GM19240 (cell line): ENCODE results near the gene BMPR1A.
"Not testable (repeated sequence)": the region's sequence is repeated elsewhere in the genome, so short reads cannot be mapped to it uniquely, and the experiment has no call there.

Experiments
- DNase-seq: peaks from one replicate; pipeline ENCODE4 v3.0.0; 2011; ENCODE audit warnings: low spot score; ENCODE audit not compliant: insufficient read length

The BMPR1A gene

DNA sequence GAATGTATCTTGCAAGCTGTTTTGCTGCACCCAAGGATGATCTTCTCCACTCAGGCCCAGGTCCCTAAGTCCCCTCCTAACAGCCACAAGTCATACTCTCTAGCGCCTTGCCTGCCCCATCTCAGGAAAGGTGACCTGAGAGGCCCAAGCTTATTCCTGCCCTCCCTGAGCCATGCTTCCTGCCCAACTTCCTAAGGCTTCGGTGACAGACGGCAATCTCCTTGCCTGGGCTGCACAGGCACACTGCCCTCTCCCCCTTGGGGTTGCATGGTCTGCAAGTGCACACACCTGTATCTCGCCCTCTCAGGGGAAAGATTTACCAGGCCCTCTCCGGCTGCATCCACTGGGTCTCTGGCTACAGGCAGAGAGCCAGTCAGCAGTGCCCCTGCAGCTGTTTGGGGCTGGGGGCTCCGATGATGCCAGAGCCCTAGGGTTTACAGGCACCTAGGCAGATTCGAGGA lies 211.1 kb downstream of the BMPR1A start:
- DNase-seq: no peak

DNA sequence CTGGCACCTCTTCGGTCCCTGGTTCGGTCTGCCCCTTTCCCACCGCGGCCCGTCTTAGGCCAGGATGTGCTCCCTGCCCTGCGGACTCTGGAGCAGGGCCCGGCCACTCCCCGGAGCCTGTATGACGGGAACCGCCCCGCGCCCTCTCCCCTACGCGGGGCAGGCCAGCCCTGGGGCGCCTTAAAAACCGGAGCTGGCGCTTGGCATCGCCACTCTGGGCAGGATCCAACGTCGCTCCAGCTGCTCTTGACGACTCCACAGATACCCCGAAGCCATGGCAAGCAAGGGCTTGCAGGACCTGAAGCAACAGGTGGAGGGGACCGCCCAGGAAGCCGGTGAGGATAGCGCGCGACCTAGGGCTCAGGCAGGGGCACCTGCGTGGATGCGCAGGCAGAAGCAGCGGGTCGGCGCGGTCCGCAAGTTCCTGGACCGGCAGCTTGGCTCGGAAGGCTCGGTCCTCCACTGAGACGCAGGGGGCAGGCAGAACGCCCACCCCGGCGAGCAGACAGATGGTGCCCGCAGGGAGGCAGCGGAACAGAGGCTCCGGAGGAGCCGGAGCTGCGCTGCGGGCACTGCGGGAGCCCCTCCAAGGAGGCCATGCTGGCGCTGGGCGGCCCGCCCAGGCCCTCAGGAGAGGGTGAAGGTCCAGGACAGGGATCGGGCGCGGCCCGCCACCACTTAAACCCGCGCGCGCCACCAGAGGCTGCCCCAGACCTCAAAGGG lies 212.0 kb downstream of the BMPR1A start, which contains the start of gene ADIRF:
TSS of gene ADIRF (plus strand) at position 212 of the 723 bp plus-strand sequence. CDS start at position 275, 63 bp downstream.
- no peak for DNase-seq

DNA sequence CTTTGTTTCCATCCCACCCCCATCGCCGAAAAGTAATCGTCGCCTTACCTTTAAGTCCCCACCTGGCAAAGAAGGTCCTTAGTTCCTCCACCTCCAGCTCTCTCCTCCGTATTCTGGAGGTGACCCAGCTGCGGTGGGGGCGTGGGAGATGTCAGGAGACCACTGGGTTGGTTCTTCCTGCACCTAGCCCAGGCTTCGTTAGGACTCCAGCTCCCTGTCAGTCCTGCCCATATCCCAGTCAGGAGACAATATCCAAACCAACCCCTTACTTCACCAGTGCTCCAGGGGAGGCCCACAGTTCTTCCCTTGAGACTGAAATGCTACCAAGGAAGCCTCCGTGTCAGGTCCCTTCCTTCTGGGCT lies 212.6 kb downstream of the BMPR1A start:
- no peak for DNase-seq

DNA sequence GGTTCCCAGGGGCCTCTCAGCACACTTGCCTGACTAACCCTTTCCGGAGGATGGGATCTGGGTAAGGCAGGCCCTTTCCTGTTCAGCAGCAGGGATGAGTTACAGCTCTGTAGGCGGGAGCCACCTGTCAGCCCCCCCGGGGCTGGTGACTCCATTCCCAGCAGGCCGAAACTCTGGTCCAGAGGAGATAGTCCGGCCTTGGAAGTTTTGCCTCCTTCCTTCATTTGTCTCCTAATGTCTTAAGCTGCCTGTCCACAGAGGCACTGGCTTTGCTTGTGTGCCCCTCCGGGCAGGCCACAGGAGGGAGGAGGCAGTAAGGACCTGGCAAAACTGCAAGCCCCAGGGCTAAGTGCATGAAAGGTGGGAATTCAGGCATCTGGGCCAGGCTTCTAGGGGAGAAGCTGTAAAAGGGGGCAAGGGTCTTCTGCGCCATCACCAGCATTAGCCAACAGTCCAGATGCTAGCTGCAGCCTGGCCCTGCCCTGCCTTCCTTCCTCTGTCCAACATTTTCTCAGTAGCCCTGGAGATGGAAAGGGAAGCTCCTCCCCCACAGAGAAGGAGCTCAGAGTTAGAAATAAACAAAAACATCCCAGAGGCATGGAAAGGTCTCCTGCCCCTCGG lies 213.1 kb downstream of the BMPR1A start:
- DNase-seq: no peak

DNA sequence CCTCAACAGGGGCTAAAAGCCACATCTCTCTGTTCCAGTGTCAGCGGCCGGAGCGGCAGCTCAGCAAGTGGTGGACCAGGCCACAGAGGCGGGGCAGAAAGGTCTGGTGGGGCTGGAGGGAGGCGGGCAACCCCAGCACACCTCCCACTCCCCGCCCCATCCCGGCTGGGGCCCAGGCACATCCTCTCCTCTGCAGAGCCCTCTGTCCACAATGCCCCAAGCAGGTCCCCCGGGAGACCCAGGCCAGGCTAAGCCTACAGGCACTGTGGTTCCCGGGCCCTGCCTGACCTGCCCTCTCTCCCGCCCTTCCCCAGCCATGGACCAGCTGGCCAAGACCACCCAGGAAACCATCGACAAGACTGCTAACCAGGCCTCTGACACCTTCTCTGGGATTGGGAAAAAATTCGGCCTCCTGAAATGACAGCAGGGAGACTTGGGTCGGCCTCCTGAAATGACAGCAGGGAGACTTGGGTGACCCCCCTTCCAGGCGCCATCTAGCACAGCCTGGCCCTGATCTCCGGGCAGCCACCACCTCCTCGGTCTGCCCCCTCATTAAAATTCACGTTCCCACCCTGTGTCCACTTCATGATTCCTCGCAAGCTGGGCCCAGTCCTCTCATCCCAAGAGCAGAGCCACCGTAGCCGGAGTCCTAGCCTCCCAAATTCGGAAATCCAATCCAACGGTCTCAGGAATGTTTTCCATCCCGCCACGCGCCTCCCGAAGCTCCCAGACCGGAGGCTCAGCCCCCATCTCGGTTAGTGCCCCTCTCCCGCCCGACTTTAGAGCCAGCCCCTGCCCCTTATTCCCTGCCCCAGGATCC lies 214.0 kb downstream of the BMPR1A start:
- no peak for DNase-seq

DNA sequence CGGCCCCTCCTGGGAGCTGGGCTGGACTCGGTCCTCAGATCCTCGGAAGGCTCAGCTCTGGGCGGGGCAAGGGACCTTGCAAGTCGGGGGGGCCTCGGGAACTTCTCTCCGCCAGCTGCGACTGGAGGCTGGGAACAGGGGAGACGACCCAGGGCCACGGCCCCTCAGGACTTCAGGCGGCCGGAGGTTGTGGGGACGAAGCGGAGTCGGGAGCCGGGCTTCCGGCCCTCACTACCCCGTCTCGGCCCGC lies 214.5 kb downstream of the BMPR1A start:
- DNase-seq: no peak

DNA sequence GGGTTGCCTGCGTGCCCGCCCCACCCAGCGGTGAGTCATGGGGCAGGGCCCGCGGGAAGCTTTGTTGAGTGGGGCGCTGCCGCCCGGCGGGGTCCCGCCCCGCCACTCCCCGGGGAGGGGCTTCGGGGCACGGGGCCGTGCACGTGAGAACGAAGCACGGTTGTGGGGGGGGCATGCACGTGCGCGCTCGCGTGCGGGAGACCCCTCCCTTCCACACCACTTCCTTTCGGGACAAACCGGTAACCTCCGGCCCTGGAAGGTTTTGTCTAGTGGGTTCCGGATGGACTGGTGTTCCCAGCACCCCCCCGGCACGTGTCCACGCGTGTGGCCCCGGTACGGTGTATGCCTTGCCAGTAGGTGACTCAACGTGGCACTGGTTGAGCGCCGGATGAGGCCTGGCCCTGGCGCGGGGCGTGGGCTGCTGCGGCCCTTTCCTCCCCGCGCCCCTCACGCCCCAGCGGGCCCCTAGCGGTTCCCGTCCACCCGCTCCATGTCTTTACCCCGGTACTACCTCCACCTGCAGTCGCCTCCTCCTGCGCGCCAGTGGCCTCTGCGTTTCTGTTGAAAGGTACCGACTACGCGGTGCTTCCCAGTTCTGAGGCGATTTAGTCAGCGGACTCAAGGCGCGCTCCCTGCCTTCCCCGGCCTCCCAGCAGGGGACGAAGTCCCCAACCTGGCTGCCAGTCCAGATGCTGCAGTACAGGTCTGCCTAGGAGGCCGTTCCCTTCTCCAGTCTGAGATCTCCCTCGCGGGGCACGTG lies 215.0 kb downstream of the BMPR1A start:
- peak; percentile 57 for DNase-seq

DNA sequence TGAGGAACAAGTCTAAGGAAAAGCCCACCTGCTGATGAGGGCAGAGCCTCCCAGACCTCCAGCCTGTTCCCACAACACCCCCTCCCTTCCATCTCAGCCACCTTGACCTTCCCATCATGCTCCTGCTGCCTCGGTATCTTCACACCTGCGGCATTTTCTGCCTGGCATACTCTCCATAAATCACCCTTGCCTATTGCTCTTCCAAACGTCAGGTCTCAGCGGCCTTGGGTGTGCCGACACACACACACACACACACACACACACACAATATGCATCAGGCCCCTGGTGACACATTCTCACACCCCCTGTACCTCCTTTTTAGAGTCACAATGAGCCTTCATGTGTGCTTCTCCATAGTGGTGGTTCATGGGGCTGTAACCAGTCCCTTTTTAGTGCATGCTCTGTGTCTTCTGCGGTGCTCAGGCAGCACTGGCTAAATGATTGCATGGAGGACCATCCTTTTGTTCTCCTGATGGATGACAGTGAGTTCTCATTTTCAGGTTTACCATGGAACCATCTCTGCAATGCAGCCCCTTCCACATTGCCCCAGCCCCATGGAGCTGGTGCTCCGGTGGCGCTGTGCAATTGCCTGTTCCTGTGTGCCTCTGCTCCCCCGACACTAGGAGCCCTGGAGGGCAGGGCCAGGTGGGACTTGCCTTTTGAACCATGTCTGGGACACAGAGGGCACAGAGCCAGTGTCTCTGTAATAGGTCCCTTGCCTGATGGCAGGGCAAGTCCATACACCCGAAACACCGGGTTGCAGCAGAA lies 216.4 kb downstream of the BMPR1A start:
- DNase-seq: no peak

DNA sequence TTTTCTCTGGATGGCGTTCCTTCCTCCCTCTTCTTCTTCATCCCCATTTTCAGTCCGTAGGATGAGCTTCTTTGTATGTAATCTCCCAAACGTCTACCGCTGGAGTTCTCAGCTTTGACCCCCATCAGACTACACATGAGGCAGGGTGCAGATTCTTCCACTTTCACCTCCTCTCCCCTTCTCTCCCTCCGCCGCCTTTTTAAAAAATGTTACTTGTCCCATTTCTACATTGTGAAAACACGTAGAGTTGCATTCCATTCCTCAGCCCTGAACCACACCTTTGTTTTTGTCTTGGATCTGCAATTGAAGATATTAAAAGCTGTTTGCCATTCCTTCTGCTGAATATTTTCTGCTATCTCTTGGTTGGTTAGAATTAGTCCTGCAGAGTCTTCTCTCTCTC lies 218.1 kb downstream of the BMPR1A start:
- DNase-seq: no peak

DNA sequence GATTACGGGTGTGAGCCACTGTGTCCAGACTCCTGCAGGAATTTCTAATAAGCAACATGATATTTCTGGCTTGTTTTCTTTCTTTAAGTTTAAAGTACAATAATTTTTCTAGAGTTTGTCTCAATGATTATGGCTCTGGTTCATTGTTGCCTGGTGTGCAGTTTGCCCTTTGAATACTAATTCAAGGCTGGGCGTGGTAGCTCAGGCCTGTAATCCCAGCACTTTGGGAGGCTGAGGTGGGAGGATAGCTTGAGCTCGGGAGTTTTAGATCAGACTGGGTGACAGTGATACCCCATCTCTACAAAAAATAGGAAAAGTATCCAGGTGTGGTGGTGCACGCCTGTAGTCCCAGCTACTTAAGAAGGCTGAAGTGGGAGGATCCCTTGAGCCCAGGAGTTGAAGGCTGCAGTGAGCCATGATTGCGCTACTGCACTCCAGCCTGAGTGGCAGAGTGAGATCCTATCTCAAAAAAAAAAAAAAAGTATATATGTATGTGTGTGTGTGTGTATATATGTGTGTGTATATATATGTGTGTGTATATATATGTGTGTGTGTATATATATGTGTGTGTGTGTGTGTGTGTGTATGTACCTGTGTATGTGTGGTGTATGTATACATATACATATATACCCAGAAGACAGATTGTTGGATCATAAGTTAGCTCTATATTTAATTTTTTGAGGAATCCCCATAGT lies 220.1 kb downstream of the BMPR1A start:
- no peak for DNase-seq

DNA sequence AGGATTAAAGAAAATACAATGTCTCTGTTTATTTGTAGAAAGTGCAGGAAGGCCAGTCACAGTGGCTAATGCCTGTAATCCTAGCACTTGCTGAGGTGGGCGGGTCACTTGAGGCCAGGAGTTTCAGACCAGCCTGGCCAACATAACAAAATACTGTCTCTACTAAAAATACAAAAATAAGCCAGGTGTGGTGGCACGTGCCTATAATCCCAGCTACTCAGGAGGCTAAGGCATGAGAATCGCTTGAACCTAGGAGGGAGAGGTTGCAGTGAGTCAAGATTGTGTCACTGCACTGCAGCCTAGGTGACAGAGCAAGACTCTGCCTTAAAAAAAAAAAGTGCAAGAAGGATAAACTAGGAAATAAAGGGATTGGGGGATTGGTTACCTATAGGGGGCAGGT lies 222.0 kb downstream of the BMPR1A start:
- DNase-seq: not testable (repeated sequence)

DNA sequence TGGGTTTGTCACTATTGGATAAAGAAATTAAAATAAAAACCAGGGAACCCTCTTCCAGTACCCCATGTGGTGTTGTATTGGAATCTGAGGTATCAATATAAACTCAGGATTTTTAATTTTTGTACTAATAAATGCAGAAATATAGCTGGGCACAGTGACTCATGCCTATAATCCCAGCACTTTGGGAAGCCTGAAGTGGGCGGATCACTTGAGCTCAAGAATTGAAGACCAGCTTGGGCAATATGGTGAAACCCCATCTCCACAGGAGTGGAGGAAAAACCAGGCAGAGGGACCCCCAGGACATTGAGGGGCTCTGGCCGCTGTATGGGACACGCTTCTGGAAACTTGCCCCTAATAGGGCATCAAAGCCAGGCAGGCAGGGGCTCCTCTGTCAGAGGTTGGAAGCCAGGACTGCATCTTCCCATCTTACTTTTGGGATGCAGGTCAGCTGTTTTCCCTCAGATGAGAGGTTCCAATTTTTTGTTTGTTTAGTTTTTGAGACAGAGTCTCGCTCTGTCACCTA lies 222.9 kb downstream of the BMPR1A start:
- DNase-seq: no peak

DNA sequence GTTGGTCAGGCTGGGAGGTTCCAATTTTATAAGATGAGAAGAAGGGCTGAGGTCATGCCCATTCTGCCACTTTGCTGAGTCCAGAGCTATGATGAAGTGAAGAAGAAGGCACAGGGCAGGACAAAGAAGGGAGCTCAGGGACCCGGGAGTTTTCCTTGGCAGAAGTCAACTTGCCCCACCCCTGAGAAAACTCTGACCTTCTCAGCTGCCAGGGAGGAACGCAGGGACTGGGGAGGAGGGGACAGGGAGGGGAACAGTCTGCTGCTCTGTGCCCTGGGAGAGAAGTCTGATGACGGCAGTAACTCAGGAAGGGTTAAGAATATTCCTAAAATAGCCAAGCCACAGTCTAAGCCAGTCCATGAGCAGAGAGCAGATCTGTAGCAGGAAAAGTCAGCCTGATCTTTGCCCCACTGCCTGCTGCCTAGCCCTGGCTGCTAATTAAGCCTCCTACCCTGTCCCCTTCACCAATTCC lies 223.6 kb downstream of the BMPR1A start:
- DNase-seq: no peak

DNA sequence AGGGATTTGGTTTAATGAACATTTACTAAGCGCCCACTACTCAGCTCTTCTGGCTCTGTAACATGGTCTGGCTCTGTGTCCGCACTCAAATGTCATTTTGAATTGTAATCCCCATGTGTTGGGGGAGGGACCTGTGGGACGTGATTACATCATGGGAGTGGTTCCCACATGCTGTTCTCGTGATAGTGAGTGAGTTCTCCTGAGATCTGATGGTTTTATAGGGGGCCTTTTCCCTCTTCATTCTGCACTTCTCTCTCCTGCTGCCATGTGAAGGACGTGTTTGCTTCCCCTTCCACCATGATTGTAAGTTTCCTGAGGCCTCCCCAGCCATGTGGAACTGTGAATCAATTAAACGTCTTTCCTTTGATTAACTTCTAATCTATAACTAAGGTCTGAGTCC lies 224.6 kb downstream of the BMPR1A start:
- not testable (repeated sequence) for DNase-seq

DNA sequence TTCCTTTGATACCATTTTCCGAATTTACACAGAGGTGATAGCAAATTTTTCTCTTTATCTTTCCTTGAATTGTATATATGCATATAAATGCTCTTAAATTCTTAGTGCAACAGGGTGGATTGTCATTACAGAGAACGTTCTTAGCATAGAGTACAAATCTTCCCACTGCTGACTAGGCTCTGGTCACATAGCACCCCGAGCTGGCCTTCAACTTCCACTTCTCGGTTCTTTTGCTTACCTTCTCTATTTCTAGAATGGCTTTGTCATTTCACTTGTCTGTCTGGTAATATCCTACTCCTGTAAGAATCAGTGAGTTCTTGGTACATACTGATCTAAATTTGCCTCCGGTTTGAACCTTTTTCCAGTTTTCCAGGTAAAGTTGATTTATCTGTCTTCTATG lies 225.3 kb downstream of the BMPR1A start:
- no peak for DNase-seq
